Neural crest cell (in vitro differentiated cells): ENCODE measurements around the gene OTOF. TPM values are rescaled to one million over a fixed set of nuclear protein-coding genes. Genes with fewer than 3 reads are reported as not detected.
A peak's percentile ranks its signal among the peaks of the same experiment; 100 is the strongest.

Experiments
- DNase-seq: peaks from one replicate; pipeline ENCODE4 v3.0.0; 2021; ENCODE audit warnings: low read depth, mixed read lengths, low spot score
- H3K27ac Mint-ChIP-seq: one replicate; pipeline ENCODE4 v1.8.0; 2021; ENCODE audit warnings: mild to moderate bottlenecking, mixed read lengths; ENCODE audit not compliant: unreplicated experiment
- H3K27me3 Mint-ChIP-seq: 2 replicates; pipeline ENCODE4 v1.8.0; 2021; ENCODE audit warnings: low read depth, mild to moderate bottlenecking, mixed read lengths
- H3K36me3 Mint-ChIP-seq: 2 replicates; pipeline ENCODE4 v1.8.0; 2021; ENCODE audit warnings: low read depth, mild to moderate bottlenecking, mixed read lengths
- H3K4me1 Mint-ChIP-seq: 2 replicates; pipeline ENCODE4 v1.8.0; 2021; ENCODE audit warnings: mixed read lengths
- H3K4me3 Mint-ChIP-seq: one replicate; pipeline ENCODE4 v1.8.0; 2021; ENCODE audit warnings: mild to moderate bottlenecking, mixed read lengths
- H3K9me3 Mint-ChIP-seq: 2 replicates; pipeline ENCODE4 v1.8.0; 2021; ENCODE audit warnings: mixed read lengths
- CTCF ChIP-seq: fragments of 200-600 bp; sonication (generic); conservative IDR thresholded peaks from 2 replicates; pipeline ENCODE4 v1.5.0; 2021; ENCODE audit warnings: antibody characterized with exemption, mild to moderate bottlenecking
- total RNA-seq: library from RNA; stranded (reverse); gene quantifications from 2 replicates; pipeline ENCODE4 v1.2.1, GENCODE V29; 2021

OTOF gene
- total RNA-seq, 1 donor from 2014 or later: 0.19 TPM

- Mint-ChIP-seq H3K4me1 (peaks cover 15% of the 10 kb centered on the region), H3K9me3 (no peaks in the 10 kb centered on the region), H3K27me3 (peaks cover 2% of the 10 kb centered on the region), H3K36me3 (no peaks in the 10 kb centered on the region), H3K27ac (no peak overlapping the region), H3K4me3 (no peak overlapping the region)
- DNase-seq: no peak
- no peak for TF ChIP-seq CTCF
Measured at GRCh38 chr2:26504002-26504401, 26.1 kb upstream of the OTOF start.

GRCh38 chr2:26503231-26503880 is 25.4 kb upstream of the OTOF start:
- DNase-seq: peak; percentile 78
- no peaks in the 10 kb centered on the region for H3K9me3 Mint-ChIP-seq
- H3K27ac Mint-ChIP-seq: no peak overlapping the region
- peaks cover 15% of the 10 kb centered on the region for H3K4me1 Mint-ChIP-seq
- H3K27me3 Mint-ChIP-seq: peaks cover 3% of the 10 kb centered on the region
- H3K36me3 Mint-ChIP-seq: no peaks in the 10 kb centered on the region
- TF ChIP-seq CTCF: peak; percentile 93
- H3K4me3 Mint-ChIP-seq: peak overlapping the region; percentile 81

- Mint-ChIP-seq H3K9me3 (no peaks in the 10 kb centered on the region), H3K27ac (no peak overlapping the region), H3K4me3 (no peak overlapping the region), H3K27me3 (peaks cover 3% of the 10 kb centered on the region), H3K36me3 (no peaks in the 10 kb centered on the region), H3K4me1 (peaks cover 29% of the 10 kb centered on the region)
- DNase-seq: no peak
- no peak for TF ChIP-seq CTCF
Measured at GRCh38 chr2:26500406-26500805, 22.5 kb upstream of the OTOF start.

GRCh38 chr2:26495705-26496297 is 17.9 kb upstream of the OTOF start:
- peak; percentile 14 for DNase-seq

GRCh38 chr2:26494891-26495290 is 17.0 kb upstream of the OTOF start:
- Mint-ChIP-seq H3K9me3 (no peaks in the 10 kb centered on the region), H3K4me3 (no peak overlapping the region), H3K36me3 (no peaks in the 10 kb centered on the region), H3K27me3 (peaks cover 3% of the 10 kb centered on the region), H3K4me1 (peaks cover 14% of the 10 kb centered on the region), H3K27ac (no peak overlapping the region)
- no peak for TF ChIP-seq CTCF
- DNase-seq: no peak

More at GRCh38 chr2:26495705-26496297, 17.9 kb upstream of the OTOF start:
- no peak overlapping the region for H3K4me3 Mint-ChIP-seq
- no peak overlapping the region for H3K27ac Mint-ChIP-seq
- peaks cover 3% of the 10 kb centered on the region for H3K27me3 Mint-ChIP-seq
- H3K36me3 Mint-ChIP-seq: no peaks in the 10 kb centered on the region
- TF ChIP-seq CTCF: no peak
- no peaks in the 10 kb centered on the region for H3K9me3 Mint-ChIP-seq
- peaks cover 14% of the 10 kb centered on the region for H3K4me1 Mint-ChIP-seq
